Measurements from ENCODE around the gene ITPR2.

DNA sequence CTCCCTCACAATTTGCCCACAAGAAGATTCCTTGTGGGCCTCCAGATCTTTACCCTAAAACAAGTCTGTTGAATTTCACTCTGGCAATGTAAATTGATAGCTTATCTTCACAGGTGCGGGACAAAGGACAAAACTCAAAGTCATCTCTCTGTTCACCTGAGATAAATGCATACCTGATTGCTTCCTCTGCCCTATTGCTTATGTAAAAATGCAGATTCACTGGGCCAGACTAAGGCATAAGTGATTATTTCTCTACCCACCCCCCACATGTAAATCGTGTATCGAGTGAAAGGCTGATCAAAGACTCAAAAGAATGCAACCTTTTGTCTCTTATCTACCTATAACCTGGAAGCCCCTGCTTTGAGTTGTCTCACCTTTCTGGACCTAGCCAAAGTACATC lies 320.8 kb downstream of the ITPR2 start:
- TF ChIP-seq SALL1 (CRISPR knock-in tag; IDR thresholded peaks at IDR 0.05) (no peak), FOXM1 (CRISPR knock-in tag; IDR thresholded peaks at IDR 0.05) (no peak), ZNF678 (CRISPR knock-in tag; IDR thresholded peaks at IDR 0.05) (no peak), ZFP37 (CRISPR knock-in tag; IDR thresholded peaks at IDR 0.05; ENCODE audit: borderline replicate concordance) (no peak), SRF (IDR thresholded peaks at IDR 0.05; ENCODE audit: low read depth, low read length) (no peak), ZNF547 (CRISPR knock-in tag; IDR thresholded peaks at IDR 0.05) (no peak)
- TF ChIP-seq, protein P1, sequence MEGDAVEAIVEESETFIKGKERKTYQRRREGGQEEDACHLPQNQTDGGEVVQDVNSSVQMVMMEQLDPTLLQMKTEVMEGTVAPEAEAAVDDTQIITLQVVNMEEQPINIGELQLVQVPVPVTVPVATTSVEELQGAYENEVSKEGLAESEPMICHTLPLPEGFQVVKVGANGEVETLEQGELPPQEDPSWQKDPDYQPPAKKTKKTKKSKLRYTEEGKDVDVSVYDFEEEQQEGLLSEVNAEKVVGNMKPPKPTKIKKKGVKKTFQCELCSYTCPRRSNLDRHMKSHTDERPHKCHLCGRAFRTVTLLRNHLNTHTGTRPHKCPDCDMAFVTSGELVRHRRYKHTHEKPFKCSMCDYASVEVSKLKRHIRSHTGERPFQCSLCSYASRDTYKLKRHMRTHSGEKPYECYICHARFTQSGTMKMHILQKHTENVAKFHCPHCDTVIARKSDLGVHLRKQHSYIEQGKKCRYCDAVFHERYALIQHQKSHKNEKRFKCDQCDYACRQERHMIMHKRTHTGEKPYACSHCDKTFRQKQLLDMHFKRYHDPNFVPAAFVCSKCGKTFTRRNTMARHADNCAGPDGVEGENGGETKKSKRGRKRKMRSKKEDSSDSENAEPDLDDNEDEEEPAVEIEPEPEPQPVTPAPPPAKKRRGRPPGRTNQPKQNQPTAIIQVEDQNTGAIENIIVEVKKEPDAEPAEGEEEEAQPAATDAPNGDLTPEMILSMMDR (CRISPR knock-in tag; IDR thresholded peaks at IDR 0.05): no peak
- TF ChIP-seq, protein P2, sequence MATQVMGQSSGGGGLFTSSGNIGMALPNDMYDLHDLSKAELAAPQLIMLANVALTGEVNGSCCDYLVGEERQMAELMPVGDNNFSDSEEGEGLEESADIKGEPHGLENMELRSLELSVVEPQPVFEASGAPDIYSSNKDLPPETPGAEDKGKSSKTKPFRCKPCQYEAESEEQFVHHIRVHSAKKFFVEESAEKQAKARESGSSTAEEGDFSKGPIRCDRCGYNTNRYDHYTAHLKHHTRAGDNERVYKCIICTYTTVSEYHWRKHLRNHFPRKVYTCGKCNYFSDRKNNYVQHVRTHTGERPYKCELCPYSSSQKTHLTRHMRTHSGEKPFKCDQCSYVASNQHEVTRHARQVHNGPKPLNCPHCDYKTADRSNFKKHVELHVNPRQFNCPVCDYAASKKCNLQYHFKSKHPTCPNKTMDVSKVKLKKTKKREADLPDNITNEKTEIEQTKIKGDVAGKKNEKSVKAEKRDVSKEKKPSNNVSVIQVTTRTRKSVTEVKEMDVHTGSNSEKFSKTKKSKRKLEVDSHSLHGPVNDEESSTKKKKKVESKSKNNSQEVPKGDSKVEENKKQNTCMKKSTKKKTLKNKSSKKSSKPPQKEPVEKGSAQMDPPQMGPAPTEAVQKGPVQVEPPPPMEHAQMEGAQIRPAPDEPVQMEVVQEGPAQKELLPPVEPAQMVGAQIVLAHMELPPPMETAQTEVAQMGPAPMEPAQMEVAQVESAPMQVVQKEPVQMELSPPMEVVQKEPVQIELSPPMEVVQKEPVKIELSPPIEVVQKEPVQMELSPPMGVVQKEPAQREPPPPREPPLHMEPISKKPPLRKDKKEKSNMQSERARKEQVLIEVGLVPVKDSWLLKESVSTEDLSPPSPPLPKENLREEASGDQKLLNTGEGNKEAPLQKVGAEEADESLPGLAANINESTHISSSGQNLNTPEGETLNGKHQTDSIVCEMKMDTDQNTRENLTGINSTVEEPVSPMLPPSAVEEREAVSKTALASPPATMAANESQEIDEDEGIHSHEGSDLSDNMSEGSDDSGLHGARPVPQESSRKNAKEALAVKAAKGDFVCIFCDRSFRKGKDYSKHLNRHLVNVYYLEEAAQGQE (IDR thresholded peaks at IDR 0.05; ENCODE audit: borderline replicate concordance in 1 of 2, low read depth in 1 of 2, low read length in 2 of 2): no peak
